NCI-H146 treated with DMSO at 0.1 percent for 48 hours (cell line): ENCODE data around the gene IFNG.
"Not testable (repeated sequence)": the region's sequence is repeated elsewhere in the genome, so short reads cannot be mapped to it uniquely, and the experiment has no call there.

Experiments used
- DNase-seq: peaks from one replicate; lab custom pipeline; 2025; ENCODE audit not compliant: unreplicated experiment; lab: John Stamatoyannopoulos, UW

The IFNG gene

GRCh38 chr12:68159681-68160304 is at the start of gene IFNG:
IFNG (minus strand) TSS chr12:68159740; CDS start chr12:68159615, 125 bp downstream.
- DNase-seq = no peak

- not testable (repeated sequence) for DNase-seq
Measured at GRCh38 chr12:68209048-68209728, 49.6 kb upstream of the IFNG start.

GRCh38 chr12:68207276-68207675 is 47.7 kb upstream of the IFNG start:
- DNase-seq = no peak

GRCh38 chr12:68206446-68206845 is 46.9 kb upstream of the IFNG start:
- DNase-seq = no peak

- no peak for DNase-seq
Measured at GRCh38 chr12:68203460-68203875, 43.9 kb upstream of the IFNG start.

- DNase-seq = no peak
Measured at GRCh38 chr12:68200854-68201253, 41.3 kb upstream of the IFNG start.

GRCh38 chr12:68199127-68199526 is 39.6 kb upstream of the IFNG start:
- DNase-seq = no peak

- DNase-seq = no peak
Measured at GRCh38 chr12:68198507-68199086, 39.1 kb upstream of the IFNG start.

GRCh38 chr12:68190301-68190700 is 30.8 kb upstream of the IFNG start:
- DNase-seq = no peak

- no peak for DNase-seq
Measured at GRCh38 chr12:68189821-68190242, 30.3 kb upstream of the IFNG start.

GRCh38 chr12:68185598-68185997 is 26.1 kb upstream of the IFNG start:
- no peak for DNase-seq

GRCh38 chr12:68180792-68181744 is 21.5 kb upstream of the IFNG start:
- DNase-seq = no peak

GRCh38 chr12:68178774-68179439 is 19.4 kb upstream of the IFNG start:
- no peak for DNase-seq

GRCh38 chr12:68178184-68178583 is 18.6 kb upstream of the IFNG start:
- DNase-seq = no peak

- no peak for DNase-seq
Measured at GRCh38 chr12:68177562-68177961, 18.0 kb upstream of the IFNG start.

GRCh38 chr12:68176257-68176656 is 16.7 kb upstream of the IFNG start:
- DNase-seq = no peak

- DNase-seq = no peak
Measured at GRCh38 chr12:68175557-68176061, 16.1 kb upstream of the IFNG start.

GRCh38 chr12:68174761-68175160 is 15.2 kb upstream of the IFNG start:
- DNase-seq = not testable (repeated sequence)

GRCh38 chr12:68173792-68174191 is 14.3 kb upstream of the IFNG start:
- DNase-seq = no peak

- no peak for DNase-seq
Measured at GRCh38 chr12:68170726-68171125, 11.2 kb upstream of the IFNG start.
